T-helper 1 cell treated with Interleukin-12 subunit alpha and Interleukin-12 subunit beta and Interleukin-4 antibody, amounts not matched to agents 30 ng/mL and 1 ng/mL, for 36 hours (primary cell): ENCODE results near the gene COX7B2. TPM values are rescaled to one million over a fixed set of nuclear protein-coding genes. Genes with fewer than 3 reads are reported as not detected.

Experiments
- intact Hi-C: fragments of 100-400 bp; cut with micrococcal nuclease; formaldehyde crosslinking; loops from one replicate; pipeline ENCODE4 v1.15.1; 2024
- total RNA-seq: library from RNA; stranded (reverse); gene quantifications from 2 replicates; pipeline ENCODE4 v1.2.3, GENCODE V29; 2022

Gene COX7B2
- total RNA-seq, 1 donor from 2014 or later = not detected

- intact Hi-C loops = no loop called here
Measured at GRCh38 chr4:46890056-46890455, 19.0 kb downstream of the COX7B2 start.

- intact Hi-C loops = no loop called here
Measured at GRCh38 chr4:46889410-46889809, 19.6 kb downstream of the COX7B2 start.

- intact Hi-C loops = no loop called here
Measured at GRCh38 chr4:46886711-46887110, 22.3 kb downstream of the COX7B2 start.

GRCh38 chr4:46878641-46879040, 30.4 kb downstream of the COX7B2 start:
- intact Hi-C loops = no loop called here

- intact Hi-C loops = no loop called here
Measured at GRCh38 chr4:46874811-46875210, 34.2 kb downstream of the COX7B2 start.

GRCh38 chr4:46870411-46870810, 38.6 kb downstream of the COX7B2 start:
- intact Hi-C loops = no loop called here

- intact Hi-C loops = no loop called here
Measured at GRCh38 chr4:46856333-46856732, 52.7 kb downstream of the COX7B2 start.

GRCh38 chr4:46852800-46853199, 56.2 kb downstream of the COX7B2 start:
- intact Hi-C loops = no loop called here

GRCh38 chr4:46850026-46850425, 59.0 kb downstream of the COX7B2 start:
- intact Hi-C loops = no loop called here

GRCh38 chr4:46844325-46844917, 64.6 kb downstream of the COX7B2 start:
- intact Hi-C loops = loop anchor here (1.0 to 5.0 kb wide), 5 partner anchors 188 to 1090 kb away; no protein-coding TSS in a partner anchor

GRCh38 chr4:46839128-46839527, 69.9 kb downstream of the COX7B2 start:
- intact Hi-C loops = no loop called here

- intact Hi-C loops = no loop called here
Measured at GRCh38 chr4:46837639-46838038, 71.4 kb downstream of the COX7B2 start.

- intact Hi-C loops = no loop called here
Measured at GRCh38 chr4:46836584-46836983, 72.5 kb downstream of the COX7B2 start.

- intact Hi-C loops = no loop called here
Measured at GRCh38 chr4:46830971-46831454, 78.0 kb downstream of the COX7B2 start.

GRCh38 chr4:46820154-46820553, 88.9 kb downstream of the COX7B2 start:
- intact Hi-C loops = no loop called here

GRCh38 chr4:46819095-46819494, 90.0 kb downstream of the COX7B2 start:
- intact Hi-C loops = no loop called here

GRCh38 chr4:46818604-46819003, 90.4 kb downstream of the COX7B2 start:
- intact Hi-C loops = no loop called here

GRCh38 chr4:46817806-46818205, 91.2 kb downstream of the COX7B2 start:
- intact Hi-C loops = no loop called here

- intact Hi-C loops = no loop called here
Measured at GRCh38 chr4:46804781-46805413, 104.1 kb downstream of the COX7B2 start.

- intact Hi-C loops = no loop called here
Measured at GRCh38 chr4:46793036-46793435, 116.0 kb downstream of the COX7B2 start.

GRCh38 chr4:46781434-46782092, 127.5 kb downstream of the COX7B2 start:
- intact Hi-C loops = no loop called here

GRCh38 chr4:46765465-46765864, 143.6 kb downstream of the COX7B2 start:
- intact Hi-C loops = no loop called here

- intact Hi-C loops = no loop called here
Measured at GRCh38 chr4:46730075-46730474, 179.0 kb downstream of the COX7B2 start.
